Middle frontal gyrus (tissue), 1 donor: ENCODE data around the gene PDE10A.
"Not testable (repeated sequence)": the region's sequence is repeated elsewhere in the genome, so short reads cannot be mapped to it uniquely, and the experiment has no call there.

ENCODE experiments used
- DNase-seq: peaks from one replicate; pipeline ENCODE4 v3.0.0-alpha.2; 2015; ENCODE audit warnings: low spot score; ENCODE audit errors: extremely low spot score

PDE10A gene

DNA sequence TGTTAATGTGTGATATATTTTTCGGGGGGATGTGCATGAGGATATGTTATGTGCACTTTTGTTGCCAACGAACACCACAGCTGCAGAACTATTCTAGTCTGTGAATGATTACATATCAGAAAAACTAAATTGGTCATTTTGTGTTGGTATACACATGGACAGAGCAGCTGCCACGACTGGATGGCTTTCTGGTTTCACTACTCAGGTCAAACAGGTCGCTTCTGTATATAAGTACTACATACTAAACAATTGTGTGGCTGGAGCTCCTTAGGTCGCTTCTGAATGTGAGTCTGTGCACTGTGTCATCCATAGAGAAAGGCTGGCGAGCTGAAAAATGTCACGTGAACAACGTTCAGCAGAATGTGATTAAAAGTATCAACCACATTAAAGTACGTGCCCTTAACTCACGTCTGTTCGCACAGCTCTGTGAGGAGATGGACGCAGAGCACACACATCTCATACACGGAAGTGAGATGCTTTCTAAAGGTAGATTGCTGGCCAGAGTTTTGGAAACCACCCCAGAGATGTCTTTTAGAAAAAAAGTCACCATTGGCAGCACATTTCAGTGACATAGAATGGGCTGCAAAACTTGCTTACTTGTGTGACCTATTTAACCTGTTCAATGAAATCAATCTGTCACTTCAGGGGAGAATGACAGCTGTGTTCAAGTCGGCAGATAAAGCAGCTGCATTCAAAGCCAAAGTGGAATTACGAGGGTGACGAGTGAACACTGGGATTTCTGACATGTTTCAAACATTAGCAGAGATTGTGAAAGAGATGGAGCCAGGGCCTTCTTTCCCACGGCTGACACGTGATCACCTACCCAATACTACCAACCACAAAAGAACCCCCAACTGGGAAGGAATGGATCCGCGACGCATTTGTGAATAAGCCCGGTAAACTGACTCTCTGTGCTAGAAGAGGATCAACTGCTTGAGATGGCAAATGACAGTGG is 176.6 kb downstream of the PDE10A start:
- no peak for DNase-seq

DNA sequence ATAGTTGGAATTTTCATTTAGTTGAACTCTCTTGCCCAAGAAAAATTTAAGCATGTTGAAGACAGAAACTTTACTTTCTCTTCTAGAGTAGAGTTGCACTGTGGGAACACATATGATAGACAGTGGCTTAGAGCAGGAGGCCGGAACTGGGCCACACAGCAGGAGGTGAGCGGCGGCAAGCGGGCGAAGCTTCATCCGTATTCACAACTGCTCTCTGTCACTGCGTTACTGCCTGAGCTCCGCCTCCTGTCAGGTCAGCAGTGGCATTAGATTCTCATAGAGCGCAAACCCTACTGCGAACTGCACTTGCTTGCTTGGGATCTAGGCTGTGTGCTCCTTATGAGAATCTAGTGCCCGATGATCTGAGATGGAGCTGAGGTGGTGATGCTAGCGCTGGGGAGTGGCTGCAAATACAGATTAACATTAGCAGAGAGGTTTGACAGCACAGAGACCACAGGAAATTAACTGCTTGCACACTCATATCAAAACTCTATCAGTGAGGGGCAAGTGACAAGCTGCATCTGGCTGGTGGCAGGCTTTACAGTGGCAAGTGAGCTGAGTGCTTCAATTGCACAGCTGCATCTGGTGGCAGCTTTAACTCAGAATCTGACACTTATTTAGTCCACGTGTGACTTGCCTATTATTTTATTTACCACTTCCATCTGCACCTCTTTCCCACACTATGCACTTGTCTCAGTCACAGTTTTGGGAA is 178.7 kb downstream of the PDE10A start:
- DNase-seq: no peak

GRCh38 chr6:165481921-165482320 is 181.1 kb downstream of the PDE10A start:
- no peak for DNase-seq

DNA sequence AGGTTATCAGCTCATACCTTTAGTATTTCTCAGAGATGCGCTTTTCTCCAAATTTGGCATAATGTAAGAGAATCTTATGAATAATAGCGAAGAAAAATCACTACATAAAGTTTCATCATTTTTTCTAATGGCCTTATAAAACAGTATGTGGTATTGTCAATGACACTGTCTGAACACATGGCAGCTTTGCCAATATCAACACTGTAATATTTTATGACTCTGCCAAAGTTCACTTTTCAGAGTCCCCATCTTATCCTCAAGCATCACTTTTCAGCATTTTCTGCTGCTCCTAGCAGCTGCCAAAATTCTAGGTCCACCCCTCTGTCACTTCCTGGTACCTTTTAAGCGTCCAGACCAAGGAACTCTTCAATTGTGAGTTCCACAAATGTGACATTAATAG is 182.1 kb downstream of the PDE10A start:
- DNase-seq: no peak

- no peak for DNase-seq
These were observed 184.5 kb downstream of the PDE10A start for GRCh38 chr6:165478581-165478980.

DNA sequence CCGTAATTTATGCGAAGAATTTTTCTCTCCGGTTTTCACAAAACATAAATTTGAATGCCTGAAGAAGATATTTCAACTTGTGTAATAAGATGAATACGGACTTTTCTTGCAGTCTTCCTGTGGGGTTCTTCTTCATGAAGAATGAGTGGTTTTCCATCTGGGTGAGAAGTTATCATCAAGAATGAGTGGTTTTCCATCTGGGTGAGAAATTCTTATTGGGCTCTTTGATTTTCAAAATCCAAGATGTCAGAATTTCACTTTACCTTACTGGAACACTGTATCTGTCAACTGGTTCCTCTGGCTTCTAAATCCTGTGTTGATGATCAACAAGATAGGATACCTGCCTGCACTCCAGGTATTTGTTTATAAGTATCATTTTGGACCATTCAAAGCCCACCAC is 193.6 kb downstream of the PDE10A start:
- DNase-seq: no peak

- no peak for DNase-seq
These were observed 194.5 kb downstream of the PDE10A start for GRCh38 chr6:165468340-165469235.

GRCh38 chr6:165463499-165463898 is 199.5 kb downstream of the PDE10A start:
- not testable (repeated sequence) for DNase-seq

- DNase-seq: not testable (repeated sequence)
These were observed 203.3 kb downstream of the PDE10A start for GRCh38 chr6:165459605-165460301.

- DNase-seq: no peak
These were observed 204.9 kb downstream of the PDE10A start for GRCh38 chr6:165458134-165458533.

DNA sequence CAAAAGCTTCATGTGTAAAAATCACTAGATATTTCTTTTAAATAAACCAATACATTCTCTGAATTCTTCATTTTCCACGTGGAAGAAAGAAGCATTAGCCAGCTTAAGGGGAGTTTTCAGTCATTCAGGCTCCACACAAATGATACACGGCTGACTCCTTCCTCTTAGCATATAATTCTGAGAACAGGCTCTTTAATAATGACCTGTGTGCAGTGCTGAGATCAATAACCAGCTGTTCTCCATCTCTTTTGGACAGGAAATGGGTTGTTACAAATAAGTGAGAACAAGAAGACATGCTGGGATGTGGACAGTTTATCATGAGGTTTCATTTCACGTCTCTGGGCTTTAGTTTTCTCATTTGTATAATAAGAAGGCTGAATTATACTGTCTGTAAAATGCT is 206.8 kb downstream of the PDE10A start:
- DNase-seq: no peak

DNA sequence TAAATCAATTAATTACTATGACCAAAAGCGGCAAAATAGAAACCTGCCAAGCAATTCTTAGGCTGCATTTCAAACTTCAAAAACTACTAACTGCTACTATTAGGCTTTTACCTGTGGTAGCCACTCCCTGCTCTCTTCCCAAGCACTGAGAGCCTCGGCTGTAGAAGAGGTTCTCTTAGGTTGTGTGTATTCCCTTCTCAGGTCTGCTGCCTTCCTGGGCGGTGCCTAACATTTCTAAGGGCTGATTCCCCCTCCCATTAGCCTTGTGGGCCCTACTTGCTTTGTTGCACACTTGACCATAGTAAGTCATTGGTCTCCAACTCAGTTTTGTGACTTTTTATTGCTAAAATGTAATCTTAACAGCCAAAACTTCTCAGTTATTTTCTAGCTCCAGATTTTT is 207.6 kb downstream of the PDE10A start:
- DNase-seq: no peak

GRCh38 chr6:165453395-165453794 is 209.6 kb downstream of the PDE10A start:
- DNase-seq: no peak

GRCh38 chr6:165451838-165452237 is 211.2 kb downstream of the PDE10A start:
- DNase-seq: no peak

DNA sequence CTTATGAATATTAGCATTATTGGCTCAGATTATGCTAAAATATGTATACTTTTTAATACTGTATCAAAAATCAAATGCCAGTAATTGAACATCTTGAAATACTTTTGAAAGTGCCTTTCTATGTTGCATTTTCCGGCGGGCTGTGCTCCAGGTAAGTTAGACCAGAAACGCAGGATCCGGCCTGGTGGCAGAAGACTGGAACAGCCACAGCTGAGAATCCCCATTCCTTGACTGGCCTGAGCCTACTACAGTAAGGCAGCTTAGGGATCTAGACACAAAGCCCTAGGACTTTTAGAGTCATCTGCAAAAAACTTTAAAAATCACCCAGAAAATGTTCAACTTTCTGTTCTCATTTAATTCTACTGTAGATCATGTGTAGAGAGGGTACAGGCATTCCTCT is 214.8 kb downstream of the PDE10A start:
- DNase-seq: no peak

GRCh38 chr6:165447141-165447540 is 215.9 kb downstream of the PDE10A start:
- DNase-seq: no peak

GRCh38 chr6:165446331-165446730 is 216.7 kb downstream of the PDE10A start:
- DNase-seq: no peak

DNA sequence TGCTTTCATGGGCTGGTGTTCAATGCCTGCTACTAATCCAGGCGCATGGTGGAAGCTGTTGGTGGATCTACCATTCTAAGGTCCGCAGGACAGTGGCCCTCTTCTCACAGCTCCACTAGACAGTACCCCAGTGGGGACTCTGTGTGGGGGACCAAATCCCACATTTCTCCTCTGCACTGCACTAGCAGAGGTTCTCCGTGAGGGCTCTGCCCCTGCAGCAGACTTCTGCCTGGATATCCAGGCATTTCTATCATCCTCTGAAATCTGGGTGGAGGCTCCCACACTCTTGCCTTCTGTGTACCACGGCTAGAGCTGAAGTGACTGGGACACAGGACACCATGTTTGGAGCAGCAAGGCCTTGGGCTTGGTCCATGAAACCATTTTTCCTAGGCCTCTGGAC is 219.6 kb downstream of the PDE10A start:
- DNase-seq: no peak

DNA sequence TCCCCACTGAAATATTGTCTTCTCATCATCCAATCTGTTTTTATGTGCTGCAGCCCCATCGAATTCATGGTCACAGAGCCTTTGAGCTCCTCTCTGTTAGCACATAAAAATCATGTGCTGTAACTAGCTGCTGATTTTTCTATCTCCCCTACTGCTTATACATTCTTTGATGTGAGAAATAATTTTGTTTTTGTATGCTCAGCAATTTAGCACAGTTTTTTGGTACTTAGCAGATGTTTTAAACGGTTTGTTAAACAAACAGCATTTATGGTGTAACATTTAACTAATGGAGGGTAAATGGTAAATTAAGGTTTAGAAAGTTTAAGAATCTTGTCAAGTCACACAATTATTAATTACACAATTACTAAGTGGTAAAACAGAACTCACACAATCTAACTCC is 221.9 kb downstream of the PDE10A start:
- no peak for DNase-seq

DNA sequence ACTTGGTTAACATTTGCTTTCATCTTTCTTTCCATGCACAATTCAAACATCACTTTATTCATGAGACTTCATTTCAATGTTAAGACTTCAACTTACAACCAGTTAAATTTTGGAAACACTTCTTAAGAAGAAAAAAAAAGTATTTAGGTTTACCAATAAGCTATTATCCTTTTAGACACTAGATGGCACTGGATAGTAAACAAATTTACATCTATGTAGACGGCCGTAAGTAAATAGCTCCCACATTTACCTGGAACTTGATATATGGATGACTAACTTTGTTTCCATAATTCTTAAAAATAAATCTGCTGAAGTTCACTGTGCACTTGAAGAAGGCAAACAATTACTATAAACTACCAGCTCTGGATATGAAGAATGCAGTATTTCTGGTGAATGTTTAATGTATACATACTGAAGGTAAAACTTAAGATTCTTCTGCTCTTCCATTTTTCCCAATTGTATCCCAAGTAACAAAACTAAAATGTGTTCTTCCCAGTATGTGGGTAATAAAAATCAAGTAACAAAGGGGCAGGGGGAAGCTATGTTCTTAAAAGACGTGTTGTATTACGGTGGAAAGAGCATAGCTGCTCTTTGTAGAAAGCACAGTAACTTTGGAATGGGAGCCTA is 223.0 kb downstream of the PDE10A start:
- no peak for DNase-seq
